CD14-positive monocyte (primary cell): ENCODE measurements around the gene ADAT3. TPM values are rescaled to one million over a fixed set of nuclear protein-coding genes. Genes with fewer than 3 reads are reported as not detected.

Experiments used
- DNase-seq, 3 donors: peaks; one replicate each; pipeline ENCODE4 v3.0.0-alpha.2; 2011 to 2022
- H2AFZ ChIP-seq: 2 replicates; pipeline ENCODE4 v1.6.0; 2012; ENCODE audit warnings: mild to moderate bottlenecking, low read depth, low read length, inconsistent platforms; ENCODE audit not compliant: insufficient read depth, poor library complexity, severe bottlenecking
- H3K27ac ChIP-seq, 2 donors: 1 replicate in 1 of 2; 2 replicates in 1 of 2; pipeline ENCODE4 v1.5.1; 2012 to 2013; ENCODE audit warnings: low read length in 2 of 2, control low read depth in 1 of 2, inconsistent platforms in 1 of 2, low read depth in 1 of 2, mild to moderate bottlenecking in 1 of 2
- H3K27me3 ChIP-seq, 2 donors: one replicate each; pipeline versions ENCODE4 v1.6.0 to v1.6.1; 2011 to 2013; ENCODE audit warnings: low read length in 2 of 2; ENCODE audit not compliant: control insufficient read depth in 2 of 2, insufficient read depth in 2 of 2
- H3K36me3 ChIP-seq, 2 donors: replicated peaks in 1 of 2; 1 replicate in 1 of 2; 2 replicates in 1 of 2; pipeline versions ENCODE4 v1.5.1 to v1.6.1; 2012 to 2013; ENCODE audit warnings: low read length in 2 of 2, control low read depth in 1 of 2, inconsistent platforms in 1 of 2, mild to moderate bottlenecking in 1 of 2; ENCODE audit not compliant: insufficient read depth in 2 of 2, control insufficient read depth in 1 of 2
- H3K4me1 ChIP-seq, 2 donors: 1 replicate in 1 of 2; 2 replicates in 1 of 2; pipeline versions ENCODE4 v1.5.1 to v1.6.1; 2012 to 2013; ENCODE audit warnings: low read length in 2 of 2, control low read depth in 1 of 2, inconsistent platforms in 1 of 2, mild to moderate bottlenecking in 1 of 2, moderate library complexity in 1 of 2; ENCODE audit not compliant: insufficient read depth in 2 of 2, control insufficient read depth in 1 of 2
- H3K4me2 ChIP-seq: replicated peaks from 2 replicates; pipeline ENCODE3; 2012; ENCODE audit warnings: low read length, moderate library complexity, mild to moderate bottlenecking; ENCODE audit not compliant: poor library complexity, severe bottlenecking; ENCODE audit errors: extremely low read depth
- H3K4me3 ChIP-seq, 3 experiments: fragments of 200-600 bp in 1 of 3; sonication (generic) in 1 of 3; replicated peaks in 1 of 3; 1 replicate in 2 of 3; 2 replicates in 1 of 3; pipeline ENCODE4 v1.5.1; 2011 to 2013; ENCODE audit warnings: low read length in 3 of 3, mild to moderate bottlenecking in 3 of 3, control low read depth in 2 of 3, low read depth in 2 of 3, inconsistent platforms in 1 of 3, moderate library complexity in 1 of 3
- H3K79me2 ChIP-seq: 2 replicates; pipeline ENCODE4 v1.6.0; 2012; ENCODE audit warnings: mild to moderate bottlenecking, control low read depth, inconsistent platforms, low read length, moderate library complexity; ENCODE audit not compliant: insufficient read depth
- H3K9ac ChIP-seq: 2 replicates; pipeline ENCODE4 v1.6.0; 2017; ENCODE audit warnings: low read length, mild to moderate bottlenecking; ENCODE audit not compliant: insufficient read depth, poor library complexity, severe bottlenecking
- H3K9me3 ChIP-seq, 2 donors: replicated peaks in 1 of 2; 1 replicate in 1 of 2; 2 replicates in 1 of 2; pipeline versions ENCODE4 v1.5.1 to v1.6.1; 2012 to 2013; ENCODE audit warnings: low read length in 2 of 2, control low read depth in 1 of 2; ENCODE audit not compliant: control insufficient read depth in 1 of 2, insufficient read depth in 1 of 2
- H4K20me1 ChIP-seq: 2 replicates; pipeline ENCODE4 v1.6.0; 2012; ENCODE audit warnings: mild to moderate bottlenecking, low read length, control low read depth, moderate library complexity; ENCODE audit not compliant: insufficient read depth
- H3K27ac Mint-ChIP-seq, 7 donors: one replicate each; pipeline ENCODE4 v1.8.0; 2020; ENCODE audit warnings: mild to moderate bottlenecking in 7 of 7, mixed read lengths in 7 of 7, moderate library complexity in 6 of 7, inconsistent platforms in 2 of 7
- H3K27me3 Mint-ChIP-seq, 3 donors: one replicate each; pipeline ENCODE4 v1.8.0; 2021 to 2022; ENCODE audit warnings: low read depth in 3 of 3, mild to moderate bottlenecking in 3 of 3, mixed read lengths in 3 of 3, moderate library complexity in 3 of 3, inconsistent platforms in 1 of 3
- H3K36me3 Mint-ChIP-seq, 2 donors: one replicate each; pipeline ENCODE4 v1.8.0; 2020; ENCODE audit warnings: mixed read lengths in 2 of 2, inconsistent platforms in 1 of 2, mild to moderate bottlenecking in 1 of 2
- H3K4me1 Mint-ChIP-seq: one replicate; pipeline ENCODE4 v1.8.0; 2020; ENCODE audit warnings: mild to moderate bottlenecking, mixed read lengths
- H3K4me3 Mint-ChIP-seq, 2 donors: one replicate each; pipeline ENCODE4 v1.8.0; 2020; ENCODE audit warnings: mild to moderate bottlenecking in 2 of 2, mixed read lengths in 2 of 2, moderate library complexity in 1 of 2
- H3K9me3 Mint-ChIP-seq, 7 donors: one replicate each; pipeline ENCODE4 v1.8.0; 2020 to 2022; ENCODE audit warnings: mixed read lengths in 7 of 7, mild to moderate bottlenecking in 6 of 7, moderate library complexity in 6 of 7, inconsistent platforms in 2 of 7
- WGBS: methylation state at CpG from one replicate; pipeline ENCODE4 v1.1.5; 2013; ENCODE audit warnings: missing lambda C conversion rate; ENCODE audit not compliant: insufficient coverage; 5-methylcytosine and 5-hydroxymethylcytosine counted together
- intact Hi-C, 2 donors: fragments of 100-400 bp; cut with micrococcal nuclease; formaldehyde crosslinking; loops; one replicate each; pipeline versions ENCODE4 v1.15.0 to v1.15.1; 2023
- polyA plus RNA-seq, 3 donors: library from polyadenylated mRNA; depleted of rRNA in 1 of 3; unstranded in 2 of 3; stranded (reverse) in 1 of 3; fragments of 300-500 nt in 2 of 3; fragments of >200 nt in 1 of 3; fragmentation: Illumina TruSeq in 2 of 3; gene quantifications; 1 replicate in 2 of 3; 2 replicates in 1 of 3; pipeline ENCODE4 v1.2.3, GENCODE V29; 2012 to 2021
- TF ChIP-seq, protein P1 (sequence below): fragments of 200-600 bp; IDR thresholded peaks from one replicate; pipeline ENCODE4 v1.8.0; 2022; ENCODE audit warnings: antibody characterized with exemption, mild to moderate bottlenecking

Gene ADAT3
- polyA plus RNA-seq, 3 donors, result 2.7 to 3.2 (median 3.1) TPM

DNA sequence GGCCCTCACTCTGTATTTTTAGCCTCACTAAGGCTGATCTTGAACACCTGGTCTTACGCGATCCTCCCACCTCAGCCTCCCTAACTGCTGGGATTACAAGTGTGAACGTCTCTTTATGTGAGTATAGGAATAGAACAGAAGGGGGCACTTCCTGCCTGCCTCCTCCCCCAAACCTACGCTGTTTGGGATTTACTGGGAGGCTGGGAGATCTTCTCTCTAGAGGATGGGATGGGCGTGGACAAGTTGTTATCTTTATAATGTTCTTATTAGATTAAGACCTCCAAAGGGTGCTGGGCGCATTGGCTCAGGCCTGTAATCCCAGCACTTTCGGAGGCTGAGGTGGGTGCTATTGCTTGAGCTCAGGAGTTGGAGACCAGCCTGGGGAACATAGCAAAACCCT lies 32.9 kb downstream of the ADAT3 start:
- no peak overlapping the region for H3K4me2 ChIP-seq
- WGBS, result no CpG with 5 or more reads among the region's 7 CpGs

DNA sequence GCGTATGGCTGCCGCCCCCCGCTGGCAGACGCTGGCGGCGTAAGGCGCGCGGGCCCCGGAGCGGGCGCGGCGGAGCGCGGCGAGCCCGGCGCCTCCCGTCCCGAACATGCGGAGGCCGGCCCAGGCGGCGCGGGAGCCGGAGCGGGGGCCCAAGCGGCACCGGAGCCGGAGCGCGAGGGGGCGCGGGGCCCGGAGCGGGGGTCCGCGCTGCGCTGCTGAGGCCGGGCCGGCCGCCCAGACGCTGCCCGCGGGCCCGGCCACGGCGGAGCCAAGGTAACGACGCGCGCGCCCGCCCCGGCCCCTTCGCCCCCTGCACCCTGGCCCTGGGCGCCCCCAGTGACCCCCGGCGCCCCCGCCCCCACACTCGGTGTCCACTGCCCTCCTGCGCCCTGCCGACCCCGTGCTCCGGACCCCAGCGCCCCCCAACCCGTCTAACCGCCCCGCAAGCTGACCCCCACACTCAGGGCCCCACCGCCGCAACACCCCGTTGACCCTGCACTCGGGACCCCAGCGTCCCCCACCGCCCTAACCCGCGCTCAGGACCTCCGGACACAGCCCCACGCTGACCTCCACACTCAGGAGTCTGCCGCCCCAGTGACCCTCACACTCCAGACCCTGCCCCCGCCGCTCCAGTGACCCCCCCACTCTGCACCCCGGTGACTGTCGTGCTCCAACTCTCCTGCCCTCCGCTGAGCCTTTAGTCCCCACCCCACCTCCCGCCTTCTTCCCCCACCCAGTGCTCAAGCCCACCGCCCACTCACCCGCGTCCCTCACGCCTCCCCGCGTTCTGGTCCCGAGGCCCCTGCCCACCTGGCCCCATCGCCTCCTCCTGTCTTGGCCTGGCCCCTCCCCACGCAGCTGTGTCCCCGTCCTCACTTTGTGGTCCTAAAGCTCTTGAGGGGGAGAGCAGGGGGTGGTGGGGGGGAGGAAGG lies 36.2 kb downstream of the ADAT3 start, which contains the start of gene CSNK1G2:
TSS of gene CSNK1G2 (plus strand) at position 27 of the 932 bp plus-strand sequence. CDS start 28,601 bp downstream, outside the sequence.
- Mint-ChIP-seq H3K36me3 (peaks cover 0 to 7% of the 10 kb centered on the region in 2 donors), H3K27ac (peak within 1 kb of the TSS; percentile 98 to 100 (median 99)), H3K9me3 (peaks cover 0 to 1% (median 0%) of the 10 kb centered on the region in 7 donors), H3K4me3 (peak within 1 kb of the TSS; percentile 93 to 99), H3K4me1 (peaks cover 33% of the 10 kb centered on the region), H3K27me3 (peaks cover 0 to 4% (median 2%) of the 10 kb centered on the region in 3 donors)
- Histone ChIP-seq H3K27ac (peak within 1 kb of the TSS; percentile 98 to 99), H3K9me3 (no peaks in the 10 kb centered on the region), H2AFZ (peak within 1 kb of the TSS; percentile 60), H4K20me1 (peaks cover 40% of the 10 kb centered on the region), H3K27me3 (no peaks in the 10 kb centered on the region), H3K4me1 (peaks cover 31 to 42% of the 10 kb centered on the region in 2 donors), H3K36me3 (no peaks in the 10 kb centered on the region), H3K4me2 (peak within 1 kb of the TSS; percentile 75), H3K79me2 (peaks cover 48% of the 10 kb centered on the region), H3K9ac (peak within 1 kb of the TSS; percentile 97), H3K4me3 (peak within 1 kb of the TSS; percentile 68 to 99 (median 91))
- TF ChIP-seq, protein P1, sequence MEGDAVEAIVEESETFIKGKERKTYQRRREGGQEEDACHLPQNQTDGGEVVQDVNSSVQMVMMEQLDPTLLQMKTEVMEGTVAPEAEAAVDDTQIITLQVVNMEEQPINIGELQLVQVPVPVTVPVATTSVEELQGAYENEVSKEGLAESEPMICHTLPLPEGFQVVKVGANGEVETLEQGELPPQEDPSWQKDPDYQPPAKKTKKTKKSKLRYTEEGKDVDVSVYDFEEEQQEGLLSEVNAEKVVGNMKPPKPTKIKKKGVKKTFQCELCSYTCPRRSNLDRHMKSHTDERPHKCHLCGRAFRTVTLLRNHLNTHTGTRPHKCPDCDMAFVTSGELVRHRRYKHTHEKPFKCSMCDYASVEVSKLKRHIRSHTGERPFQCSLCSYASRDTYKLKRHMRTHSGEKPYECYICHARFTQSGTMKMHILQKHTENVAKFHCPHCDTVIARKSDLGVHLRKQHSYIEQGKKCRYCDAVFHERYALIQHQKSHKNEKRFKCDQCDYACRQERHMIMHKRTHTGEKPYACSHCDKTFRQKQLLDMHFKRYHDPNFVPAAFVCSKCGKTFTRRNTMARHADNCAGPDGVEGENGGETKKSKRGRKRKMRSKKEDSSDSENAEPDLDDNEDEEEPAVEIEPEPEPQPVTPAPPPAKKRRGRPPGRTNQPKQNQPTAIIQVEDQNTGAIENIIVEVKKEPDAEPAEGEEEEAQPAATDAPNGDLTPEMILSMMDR, result no peak
- 0% methylated on average over 66 of the region's 97 CpGs for WGBS
- DNase-seq, result peak in 1 of 3 donors; percentile 31
- intact Hi-C loops, result no loop called here

More for the DNA sequence above, 32.9 kb downstream of the ADAT3 start:
- Mint-ChIP-seq H3K36me3 (peaks cover 0 to 4% of the 10 kb centered on the region in 2 donors), H3K4me3 (no peak overlapping the region), H3K27me3 (peaks cover 0 to 9% (median 4%) of the 10 kb centered on the region in 3 donors), H3K4me1 (peaks cover 30% of the 10 kb centered on the region), H3K27ac (peak overlapping the region in 1 of 7 donors; percentile 76), H3K9me3 (peaks cover 5 to 9% (median 7%) of the 10 kb centered on the region in 7 donors)
- peaks cover 18% of the 10 kb centered on the region for H3K79me2 ChIP-seq
- H4K20me1 ChIP-seq, result peaks cover 10% of the 10 kb centered on the region
- H2AFZ ChIP-seq, result no peak overlapping the region
- H3K27ac ChIP-seq, result no peak overlapping the region
- DNase-seq, result no peak
- TF ChIP-seq, protein P1, result no peak
- H3K9ac ChIP-seq, result no peak overlapping the region
- intact Hi-C loops, result no loop called here
- H3K9me3 ChIP-seq, result peaks cover 0 to 8% of the 10 kb centered on the region in 2 donors
- H3K4me3 ChIP-seq, result no peak overlapping the region
- H3K36me3 ChIP-seq, result no peaks in the 10 kb centered on the region
- no peaks in the 10 kb centered on the region for H3K27me3 ChIP-seq
- peaks cover 13 to 33% of the 10 kb centered on the region in 2 donors for H3K4me1 ChIP-seq
